ENCODE data around the gene PER1. TPM values are rescaled to one million over a fixed set of nuclear protein-coding genes. Genes with fewer than 3 reads are reported as not detected.
A peak's percentile ranks its signal among the peaks of the same experiment; 100 is the strongest.

The PER1 gene
- total and polyA plus RNA-seq, 7 donors = 48.9 to 278 (median 145) TPM

DNA sequence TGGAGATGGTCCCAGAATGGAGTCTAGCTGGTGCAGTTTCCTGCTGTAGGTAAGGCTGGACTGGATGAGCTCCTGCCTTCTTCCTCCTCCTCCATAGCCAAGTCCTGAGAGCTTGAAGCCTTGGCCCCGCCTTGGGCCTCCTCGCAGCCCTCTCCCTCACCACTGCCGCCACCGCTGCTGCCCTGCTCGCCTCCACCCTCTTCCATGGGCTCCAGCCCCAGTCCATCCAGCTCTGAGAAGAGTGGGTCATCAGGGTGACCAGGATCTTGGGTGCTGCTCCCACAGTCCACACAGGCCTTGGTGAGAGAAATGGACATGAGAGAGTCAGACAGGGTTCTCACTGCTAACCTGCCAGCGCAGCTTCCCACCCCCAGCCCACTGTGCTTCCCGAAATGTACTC is 11.2 kb downstream of the PER1 start:
- H3K4me1 ChIP-seq = peaks cover 33% of the 10 kb centered on the region
- no peak for ATAC-seq
- peak in 1 of 2 donors; percentile 13 for DNase-seq
- no peaks in the 10 kb centered on the region for H3K9me3 ChIP-seq
- no peak overlapping the region for H3K4me3 ChIP-seq
- TF ChIP-seq, protein P1, sequence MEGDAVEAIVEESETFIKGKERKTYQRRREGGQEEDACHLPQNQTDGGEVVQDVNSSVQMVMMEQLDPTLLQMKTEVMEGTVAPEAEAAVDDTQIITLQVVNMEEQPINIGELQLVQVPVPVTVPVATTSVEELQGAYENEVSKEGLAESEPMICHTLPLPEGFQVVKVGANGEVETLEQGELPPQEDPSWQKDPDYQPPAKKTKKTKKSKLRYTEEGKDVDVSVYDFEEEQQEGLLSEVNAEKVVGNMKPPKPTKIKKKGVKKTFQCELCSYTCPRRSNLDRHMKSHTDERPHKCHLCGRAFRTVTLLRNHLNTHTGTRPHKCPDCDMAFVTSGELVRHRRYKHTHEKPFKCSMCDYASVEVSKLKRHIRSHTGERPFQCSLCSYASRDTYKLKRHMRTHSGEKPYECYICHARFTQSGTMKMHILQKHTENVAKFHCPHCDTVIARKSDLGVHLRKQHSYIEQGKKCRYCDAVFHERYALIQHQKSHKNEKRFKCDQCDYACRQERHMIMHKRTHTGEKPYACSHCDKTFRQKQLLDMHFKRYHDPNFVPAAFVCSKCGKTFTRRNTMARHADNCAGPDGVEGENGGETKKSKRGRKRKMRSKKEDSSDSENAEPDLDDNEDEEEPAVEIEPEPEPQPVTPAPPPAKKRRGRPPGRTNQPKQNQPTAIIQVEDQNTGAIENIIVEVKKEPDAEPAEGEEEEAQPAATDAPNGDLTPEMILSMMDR (IDR thresholded peaks at IDR 0.05) = no peak
- H3K36me3 ChIP-seq (ENCODE audit: insufficient read depth in 1 of 2, low read depth in 1 of 2) = peaks cover 10 to 70% of the 10 kb centered on the region in 2 donors
- 83 to 84% (median 84%) methylated on average over 7 of the region's 7 CpGs for WGBS, 3 donors
- H3K27me3 ChIP-seq (ENCODE audit: insufficient read depth in 3 of 3, low read length in 2 of 3) = no peaks in the 10 kb centered on the region
- peak overlapping the region; percentile 93 for H3K27ac ChIP-seq
- intact Hi-C loops (cut with DNase I) = loop anchor here in 1 of 2 donors (10.0 kb wide), 1 partner anchor 896 kb away; the partner anchor contains the start of gene GABARAP

- Histone ChIP-seq H3K4me1 (peaks cover 33% of the 10 kb centered on the region), H3K27ac (peak overlapping the region; percentile 93), H3K36me3 (ENCODE audit: insufficient read depth in 1 of 2, low read depth in 1 of 2) (peaks cover 6 to 63% of the 10 kb centered on the region in 2 donors), H3K27me3 (ENCODE audit: insufficient read depth in 3 of 3, low read length in 2 of 3) (no peaks in the 10 kb centered on the region), H3K4me3 (no peak overlapping the region), H3K9me3 (no peaks in the 10 kb centered on the region)
- TF ChIP-seq, protein P1 (IDR thresholded peaks at IDR 0.05) = no peak
- ATAC-seq (peak in 3 of 4 donors; percentile 5 to 14 (median 11)), DNase-seq (peak; percentile 33 to 72)
- intact Hi-C loops (cut with DNase I) = loop anchor here in 1 of 2 donors (10.0 kb wide), 1 partner anchor 896 kb away; the partner anchor contains the start of gene GABARAP
- WGBS, 3 donors = 55 to 70% (median 60%) methylated on average over 18 of the region's 18 CpGs
Observed at GRCh38 chr17:8140065-8141029, 11.9 kb downstream of the PER1 start.

GRCh38 chr17:8138672-8139371 is 13.4 kb downstream of the PER1 start:
- H3K4me3 ChIP-seq = peak overlapping the region; percentile 48
- WGBS, 3 donors = 1 to 2% (median 2%) methylated on average over 46 of the region's 46 CpGs
- H3K4me1 ChIP-seq = peaks cover 33% of the 10 kb centered on the region
- H3K9me3 ChIP-seq = no peaks in the 10 kb centered on the region
- peaks cover 6 to 48% of the 10 kb centered on the region in 2 donors for H3K36me3 ChIP-seq (ENCODE audit: insufficient read depth in 1 of 2, low read depth in 1 of 2)
- no peaks in the 10 kb centered on the region for H3K27me3 ChIP-seq (ENCODE audit: insufficient read depth in 3 of 3, low read length in 2 of 3)
- intact Hi-C loops (cut with DNase I) = loop anchor here (2.0 to 5.0 kb wide), 4 partner anchors 14 to 88 kb away; partner anchors contain the start of gene PER1 (in 1 of the 2)
- DNase-seq (peak; percentile 91 to 97), ATAC-seq (peak; percentile 81 to 87 (median 82))
- H3K27ac ChIP-seq = peak overlapping the region; percentile 93
- TF ChIP-seq, protein P1 (IDR thresholded peaks at IDR 0.05) = peak; percentile 91

GRCh38 chr17:8138374-8138671 is 13.9 kb downstream of the PER1 start:
- Histone ChIP-seq H3K27ac (peak overlapping the region; percentile 93), H3K36me3 (ENCODE audit: insufficient read depth in 1 of 2, low read depth in 1 of 2) (peaks cover 6 to 43% of the 10 kb centered on the region in 2 donors), H3K4me3 (peak overlapping the region; percentile 48), H3K4me1 (peaks cover 33% of the 10 kb centered on the region), H3K27me3 (ENCODE audit: insufficient read depth in 3 of 3, low read length in 2 of 3) (no peaks in the 10 kb centered on the region), H3K9me3 (no peaks in the 10 kb centered on the region)
- no peak for DNase-seq
- TF ChIP-seq, protein P1 (IDR thresholded peaks at IDR 0.05) = no peak
- ATAC-seq = no peak
- intact Hi-C loops (cut with DNase I) = loop anchor here (2.0 to 5.0 kb wide), 4 partner anchors 14 to 89 kb away; partner anchors contain the start of gene PER1 (in 1 of the 2)
- WGBS, 3 donors = 5 to 10% (median 10%) methylated on average over 7 of the region's 7 CpGs
